Adrenal gland (tissue), 12 donors: ENCODE measurements around the gene SIPA1L2. TPM values are rescaled to one million over a fixed set of nuclear protein-coding genes. Genes with fewer than 3 reads are reported as not detected.

Experiments used
- DNase-seq, 7 donors: peaks; one replicate each; pipeline ENCODE4 v3.0.0-alpha.2; 2019 to 2020
- H3K27ac ChIP-seq, 5 donors: fragments of 200-600 bp; sonication (generic) in 4 of 5; 1 replicate in 3 of 5; 2 replicates in 2 of 5; pipeline versions ENCODE4 v1.5.1 to v1.8.0; 2016 to 2020; ENCODE audit warnings: mild to moderate bottlenecking in 1 of 5
- H3K27me3 ChIP-seq: fragments of 200-600 bp; 2 replicates; pipeline ENCODE4 v1.8.0; 2021
- H3K36me3 ChIP-seq, 2 donors: fragments of 200-600 bp; replicated peaks in 1 of 2; 1 replicate in 1 of 2; 2 replicates in 1 of 2; pipeline versions ENCODE4 v1.5.1 to v1.8.0; 2018 to 2022
- H3K4me1 ChIP-seq, 2 donors: fragments of 200-600 bp; replicated peaks in 1 of 2; 1 replicate in 1 of 2; 2 replicates in 1 of 2; pipeline versions ENCODE4 v1.5.1 to v1.8.0; 2018 to 2021
- H3K4me3 ChIP-seq, 4 donors: fragments of 200-600 bp; sonication (generic) in 3 of 4; one replicate each; pipeline ENCODE4 v1.5.1; 2016 to 2018
- H3K9me3 ChIP-seq, 3 donors: fragments of 200-600 bp; sonication (generic) in 1 of 3; replicated peaks in 1 of 3; 1 replicate in 2 of 3; 2 replicates in 1 of 3; pipeline versions ENCODE4 v1.5.1 to v1.8.0; 2016 to 2021
- POLR2A ChIP-seq, 2 donors: fragments of 450-650 bp; IDR thresholded peaks; one replicate each; pipeline ENCODE4 v1.6.1; 2017; ENCODE audit warnings: antibody characterized with exemption in 2 of 2, mild to moderate bottlenecking in 2 of 2, moderate library complexity in 1 of 2
- whole genome bisulfite sequencing, 4 donors: extraction: QIAGEN DNeasy Blood & Tissue Kit in 2 of 4; methylation state at CpG; one replicate each; pipeline versions ENCODE4 v1.1.5 to v1.1.7; 2013 to 2017; 5-methylcytosine and 5-hydroxymethylcytosine counted together
- intact Hi-C, 2 donors: fragments of 100-400 bp; cut with DNase I; formaldehyde crosslinking; loops; one replicate each; pipeline versions ENCODE4 v1.14.1 to v1.15.0; 2022 to 2023
- polyA plus RNA-seq, 3 donors: library from polyadenylated mRNA; stranded (reverse); fragments of 200-250 nt in 2 of 3; fragments of 350-450 nt in 1 of 3; fragmentation: Illumina TruSeq in 1 of 3; extraction: RNeasy Lipid Tissue Mini Kit (QIAGEN cat#74804) in 1 of 3; gene quantifications; one replicate each; pipeline ENCODE4 v1.2.3, GENCODE V29; 2013 to 2014
- total RNA-seq, 9 donors: library from RNA; depleted of rRNA in 4 of 9; stranded (reverse); fragments of >200 nt in 4 of 9; fragments of 120-200 nt in 1 of 9; fragmentation: NEBNext Ultra II Directional in 1 of 9; extraction: Animal tissue kit (Norgen Biotek cat#: 25700) in 1 of 9; gene quantifications; one replicate each; pipeline versions ENCODE4 v1.1.0 to v1.2.4, GENCODE V29; 2013 to 2023
- TF ChIP-seq, protein P1 (sequence below), 6 experiments: fragments of 450-650 bp in 4 of 6; fragments of 200-600 bp in 2 of 6; sonication (generic) in 1 of 6; IDR thresholded peaks; 1 replicate in 5 of 6; 2 replicates in 1 of 6; pipeline versions ENCODE4 v1.5.1 to v1.8.0; 2016 to 2021; ENCODE audit warnings: antibody characterized with exemption in 6 of 6, mild to moderate bottlenecking in 2 of 6, moderate library complexity in 1 of 6
- donor health status: healthy with polysubstance abuse.
- donor health status: Bipolar disorder and iron deficiency.
- donor health status: DM: yes; HTN: yes; CAD: no.
- donor health status: DM: no; HTN: no; CAD: no.
- donor health status: DM: no; HTN: no; CAD: no.
- donor health status: DM: yes; HTN: yes; CAD: no.

The SIPA1L2 gene
- total and polyA plus RNA-seq, 12 donors: 5.5 to 15.9 (median 10.6) TPM

DNA sequence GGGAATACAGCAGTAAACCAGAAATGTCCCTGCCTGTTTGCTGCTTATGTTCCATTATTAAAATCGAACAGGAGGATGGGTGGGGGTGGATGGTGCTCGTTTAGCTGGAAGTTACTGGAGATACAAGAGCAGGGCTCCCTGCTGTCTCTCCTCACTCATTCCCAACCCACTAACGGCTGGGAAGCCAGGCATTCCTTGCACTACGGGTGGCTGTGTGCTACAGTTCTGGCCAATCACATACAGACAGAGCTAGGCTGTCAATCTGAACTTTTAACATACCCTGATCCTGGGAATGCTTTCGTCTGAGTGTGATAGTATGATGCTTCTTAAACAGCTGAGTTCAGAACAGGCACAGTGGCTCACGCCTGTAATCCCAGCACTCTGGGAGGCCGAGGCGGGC lies 7.0 kb downstream of the SIPA1L2 start:
- DNase-seq: no peak
- no peak overlapping the region for H3K27ac ChIP-seq
- intact Hi-C loops: no loop called here

DNA sequence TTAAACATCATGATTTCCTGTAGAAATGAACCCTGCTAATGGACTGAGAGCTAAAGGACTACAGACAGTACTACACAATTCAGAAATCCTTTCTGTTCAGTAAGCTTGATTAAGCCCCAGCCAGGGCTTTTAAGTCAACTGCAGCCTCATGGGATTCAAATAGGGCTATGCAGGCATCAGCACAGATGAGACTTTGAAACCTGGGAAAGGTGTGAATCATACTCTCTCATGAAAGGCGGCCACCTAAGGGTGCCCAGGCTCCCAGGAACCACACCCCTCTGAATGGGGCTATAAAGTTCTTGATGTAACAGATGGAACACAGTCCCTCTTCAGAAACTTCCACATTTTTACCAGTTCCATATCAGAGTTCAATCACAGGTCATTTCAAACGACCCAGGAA lies 7.6 kb downstream of the SIPA1L2 start:
- WGBS, 4 donors: 37 to 77% (median 62%) methylated on average over 2 of the region's 2 CpGs
- no peak for DNase-seq

More for the DNA sequence above, 7.0 kb downstream of the SIPA1L2 start:
- WGBS, 4 donors: 82 to 88% (median 85%) methylated on average over 8 of the region's 8 CpGs
- TF ChIP-seq POLR2A (IDR thresholded peaks at IDR 0.05): no peak
- TF ChIP-seq, protein P1, sequence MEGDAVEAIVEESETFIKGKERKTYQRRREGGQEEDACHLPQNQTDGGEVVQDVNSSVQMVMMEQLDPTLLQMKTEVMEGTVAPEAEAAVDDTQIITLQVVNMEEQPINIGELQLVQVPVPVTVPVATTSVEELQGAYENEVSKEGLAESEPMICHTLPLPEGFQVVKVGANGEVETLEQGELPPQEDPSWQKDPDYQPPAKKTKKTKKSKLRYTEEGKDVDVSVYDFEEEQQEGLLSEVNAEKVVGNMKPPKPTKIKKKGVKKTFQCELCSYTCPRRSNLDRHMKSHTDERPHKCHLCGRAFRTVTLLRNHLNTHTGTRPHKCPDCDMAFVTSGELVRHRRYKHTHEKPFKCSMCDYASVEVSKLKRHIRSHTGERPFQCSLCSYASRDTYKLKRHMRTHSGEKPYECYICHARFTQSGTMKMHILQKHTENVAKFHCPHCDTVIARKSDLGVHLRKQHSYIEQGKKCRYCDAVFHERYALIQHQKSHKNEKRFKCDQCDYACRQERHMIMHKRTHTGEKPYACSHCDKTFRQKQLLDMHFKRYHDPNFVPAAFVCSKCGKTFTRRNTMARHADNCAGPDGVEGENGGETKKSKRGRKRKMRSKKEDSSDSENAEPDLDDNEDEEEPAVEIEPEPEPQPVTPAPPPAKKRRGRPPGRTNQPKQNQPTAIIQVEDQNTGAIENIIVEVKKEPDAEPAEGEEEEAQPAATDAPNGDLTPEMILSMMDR (IDR thresholded peaks at IDR 0.05): no peak
- Histone ChIP-seq H3K9me3 (no peaks in the 10 kb centered on the region), H3K4me1 (peaks cover 0 to 37% of the 10 kb centered on the region in 2 donors), H3K27me3 (no peaks in the 10 kb centered on the region), H3K4me3 (no peak overlapping the region), H3K36me3 (no peaks in the 10 kb centered on the region)

DNA sequence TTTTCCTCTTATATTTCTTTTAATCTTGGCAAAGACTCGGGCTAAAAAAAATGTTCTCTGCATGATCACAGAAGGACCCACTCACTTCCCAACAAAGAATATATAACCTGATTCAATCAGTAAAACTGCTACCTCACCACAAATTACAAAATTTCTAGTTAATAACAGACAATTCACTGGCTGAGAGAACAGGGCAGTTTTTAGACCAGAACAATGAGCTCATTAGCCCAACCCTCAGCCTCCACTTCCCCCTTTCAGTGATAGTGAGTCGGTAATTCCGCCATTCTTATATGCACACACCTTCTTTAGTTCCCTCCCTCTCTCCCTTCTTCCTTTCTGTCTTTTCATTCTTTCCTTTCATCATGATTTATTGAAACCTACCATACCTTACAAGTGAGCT lies 8.9 kb downstream of the SIPA1L2 start:
- no peak overlapping the region for H3K4me3 ChIP-seq
- H3K9me3 ChIP-seq: no peaks in the 10 kb centered on the region
- 78 to 81% (median 79%) methylated on average over 3 of the region's 3 CpGs for WGBS, 4 donors
- H3K27me3 ChIP-seq: no peaks in the 10 kb centered on the region
- intact Hi-C loops: no loop called here
- H3K27ac ChIP-seq: peak overlapping the region in 2 of 5 donors; percentile 70 to 76
- H3K4me1 ChIP-seq: peaks cover 0 to 23% of the 10 kb centered on the region in 2 donors
- TF ChIP-seq, protein P1 (IDR thresholded peaks at IDR 0.05): no peak
- no peak for TF ChIP-seq POLR2A (IDR thresholded peaks at IDR 0.05)
- DNase-seq: no peak
- no peaks in the 10 kb centered on the region for H3K36me3 ChIP-seq

More for the DNA sequence above, 7.6 kb downstream of the SIPA1L2 start:
- H3K4me3 ChIP-seq: no peak overlapping the region
- no peak for TF ChIP-seq POLR2A (IDR thresholded peaks at IDR 0.05)
- peaks cover 0 to 36% of the 10 kb centered on the region in 2 donors for H3K4me1 ChIP-seq
- no peaks in the 10 kb centered on the region for H3K27me3 ChIP-seq
- H3K36me3 ChIP-seq: no peaks in the 10 kb centered on the region
- H3K9me3 ChIP-seq: no peaks in the 10 kb centered on the region
- intact Hi-C loops: no loop called here
- no peak overlapping the region for H3K27ac ChIP-seq

DNA sequence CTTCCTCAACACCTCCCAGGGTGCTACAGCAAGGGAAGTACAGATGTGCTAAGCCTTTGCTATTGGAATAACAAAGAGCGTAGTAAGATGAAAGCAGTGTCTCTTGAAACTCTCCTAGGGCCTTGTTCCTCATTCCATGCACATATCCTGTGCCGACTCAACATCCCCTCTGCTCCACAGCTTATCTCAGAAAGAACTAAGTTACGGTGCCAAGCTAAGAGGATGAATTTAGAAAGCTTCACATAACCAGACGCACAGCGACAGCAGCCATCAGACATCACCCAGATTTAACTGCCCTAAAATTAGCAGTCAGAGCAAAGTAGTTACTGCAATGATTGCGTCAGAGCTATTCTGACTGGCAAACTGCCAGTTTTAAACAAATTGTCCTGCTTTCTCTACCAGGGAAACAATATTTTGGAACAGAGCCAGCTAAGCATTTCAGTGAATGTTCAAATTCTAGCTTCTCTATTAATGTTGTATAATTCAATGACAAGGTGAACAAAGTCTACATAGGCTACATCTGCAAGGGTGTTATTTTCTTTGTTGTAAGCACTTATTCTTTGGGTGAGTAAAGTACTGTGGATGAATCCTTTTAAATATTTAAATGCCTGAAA lies 9.5 kb downstream of the SIPA1L2 start:
- DNase-seq: peak; percentile 55 to 89 (median 72)
- no peak overlapping the region for H3K4me3 ChIP-seq

More for the DNA sequence above, 9.5 kb downstream of the SIPA1L2 start:
- Histone ChIP-seq H3K27ac (peak overlapping the region in 2 of 5 donors; percentile 70 to 76), H3K9me3 (no peaks in the 10 kb centered on the region), H3K4me1 (peaks cover 0 to 23% of the 10 kb centered on the region in 2 donors), H3K36me3 (no peaks in the 10 kb centered on the region), H3K27me3 (no peaks in the 10 kb centered on the region)
- TF ChIP-seq, protein P1 (IDR thresholded peaks at IDR 0.05): no peak
- TF ChIP-seq POLR2A (IDR thresholded peaks at IDR 0.05): no peak
- WGBS, 4 donors: 11 to 16% (median 12%) methylated on average over 6 of the region's 6 CpGs
- intact Hi-C loops: no loop called here
